Measurements from ENCODE around the gene SLC2A13. TPM values are rescaled to one million over a fixed set of nuclear protein-coding genes. Genes with fewer than 3 reads are reported as not detected.

SLC2A13 gene
- total RNA-seq, 2 experiments from 2014 or later = 2.2 to 2.5 TPM

GRCh38 chr12:40123496-40123895, 17.6 kb upstream of the SLC2A13 start:
- no peak overlapping the region for H3K27ac Mint-ChIP-seq
- ChIA-PET CTCF (interaction anchor here (1.5 kb wide), 1 partner anchor 16 kb away, joined by 6 read pairs; no protein-coding TSS in a partner anchor), POLR2A (no interaction called here)
- H3K36me3 Mint-ChIP-seq (ENCODE audit: low read depth) = no peaks in the 10 kb centered on the region
- no peaks in the 10 kb centered on the region for H3K9me3 Mint-ChIP-seq
- no peak overlapping the region for H3K4me3 Mint-ChIP-seq
- no peak for DNase-seq
- peaks cover 10% of the 10 kb centered on the region for H3K27me3 Mint-ChIP-seq
- no peaks in the 10 kb centered on the region for H3K4me1 Mint-ChIP-seq

DNA sequence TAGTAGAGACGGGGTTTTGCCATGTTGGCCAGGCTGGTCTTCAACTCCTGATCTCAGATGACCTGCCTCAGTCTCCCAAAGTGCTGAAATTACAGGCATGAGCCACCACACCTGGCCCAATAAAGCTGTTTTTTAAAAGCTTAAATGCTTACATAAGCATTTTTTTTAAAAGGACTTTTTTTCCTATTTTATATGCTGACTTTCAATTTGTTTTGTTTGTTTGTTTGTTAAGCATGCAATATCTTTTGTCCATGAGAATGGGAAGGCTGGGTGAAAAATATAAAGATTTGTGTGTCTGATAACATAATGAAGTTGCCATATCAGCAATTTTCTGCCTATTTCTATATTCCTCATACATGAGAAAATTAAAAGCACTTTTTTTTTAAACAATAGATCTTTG, 17.0 kb upstream of the SLC2A13 start:
- ChIA-PET POLR2A (no interaction called here), CTCF (interaction anchor here (1.5 kb wide), 1 partner anchor 15 kb away, joined by 6 read pairs; no protein-coding TSS in a partner anchor)
- Mint-ChIP-seq H3K36me3 (ENCODE audit: low read depth) (no peaks in the 10 kb centered on the region), H3K4me1 (peaks cover 1% of the 10 kb centered on the region), H3K4me3 (no peak overlapping the region), H3K9me3 (no peaks in the 10 kb centered on the region), H3K27ac (no peak overlapping the region), H3K27me3 (peaks cover 9% of the 10 kb centered on the region)
- no peak for DNase-seq

DNA sequence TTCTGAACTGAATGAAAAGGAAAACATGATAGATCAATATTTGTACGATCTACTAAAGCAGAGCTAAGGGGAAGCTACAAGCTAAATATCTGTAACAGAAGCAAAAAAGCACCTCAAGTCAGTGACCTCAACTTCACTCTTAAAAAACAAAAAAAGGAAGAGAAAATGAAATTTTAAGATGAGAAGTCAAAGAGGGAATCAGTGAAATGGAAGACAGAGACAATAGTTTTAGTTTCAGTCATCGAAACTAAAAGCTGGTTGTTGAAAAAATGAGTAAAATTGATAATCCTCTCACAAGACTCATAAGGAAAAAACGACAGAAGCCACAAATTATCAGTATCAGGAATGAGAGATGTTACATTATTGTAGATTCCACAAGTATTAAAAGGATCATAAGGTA, 11.9 kb upstream of the SLC2A13 start:
- POLR2A ChIA-PET = no interaction called here
- no peaks in the 10 kb centered on the region for H3K36me3 Mint-ChIP-seq (ENCODE audit: low read depth)
- no peaks in the 10 kb centered on the region for H3K9me3 Mint-ChIP-seq
- no peak overlapping the region for H3K27ac Mint-ChIP-seq
- DNase-seq = no peak
- H3K4me1 Mint-ChIP-seq = peaks cover 5% of the 10 kb centered on the region
- H3K27me3 Mint-ChIP-seq = peaks cover 9% of the 10 kb centered on the region
- no peak overlapping the region for H3K4me3 Mint-ChIP-seq
- CTCF ChIA-PET = interaction anchor here (1.1 to 1.5 kb wide), 2 partner anchors 10 to 359 kb away, joined by 3 to 5 read pairs; no protein-coding TSS in a partner anchor

GRCh38 chr12:40110586-40110985, 4.7 kb upstream of the SLC2A13 start:
- Mint-ChIP-seq H3K27me3 (peaks cover 5% of the 10 kb centered on the region), H3K4me1 (peaks cover 15% of the 10 kb centered on the region)

DNA sequence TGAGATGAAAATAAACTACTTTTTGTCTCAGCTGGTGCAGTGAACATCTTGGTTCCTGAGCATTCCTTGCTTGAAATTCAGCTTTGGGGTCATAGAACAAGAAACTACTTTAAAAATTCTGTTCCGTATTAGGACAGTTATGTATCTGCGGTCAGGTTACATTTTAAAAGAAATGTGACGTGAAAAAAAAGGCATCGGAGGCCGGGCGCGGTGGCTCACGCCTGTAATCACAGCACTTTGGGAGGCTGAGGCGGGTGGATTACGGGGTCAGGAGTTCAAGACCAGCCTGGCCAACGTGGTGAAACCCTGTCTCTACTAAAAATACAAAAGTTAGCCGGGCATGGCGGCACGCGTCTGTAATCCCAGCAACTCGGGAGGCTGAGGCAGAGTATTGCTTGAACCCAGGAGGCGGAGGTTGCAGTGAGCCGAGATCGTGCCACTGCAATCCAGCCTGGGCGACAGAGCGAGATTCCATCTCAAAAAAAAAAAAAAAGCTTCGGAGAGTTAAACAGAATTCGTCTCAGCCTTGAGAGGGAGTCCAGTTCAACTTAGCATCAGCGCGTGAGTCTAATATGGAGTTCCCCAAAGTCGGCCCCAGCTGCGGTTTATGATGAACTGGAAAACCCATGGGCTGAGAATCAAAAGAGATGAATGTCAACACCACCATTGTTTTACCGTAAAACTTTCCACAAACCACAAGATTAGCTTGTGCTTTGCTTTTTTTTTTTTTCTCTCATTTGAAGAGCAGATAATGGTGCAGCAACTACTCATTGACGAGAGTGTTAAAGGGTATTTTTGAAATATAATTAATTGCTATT, 2.1 kb upstream of the SLC2A13 start:
- Mint-ChIP-seq H3K27me3 (peaks cover 11% of the 10 kb centered on the region), H3K36me3 (ENCODE audit: low read depth) (no peaks in the 10 kb centered on the region), H3K4me3 (peak overlapping the region; percentile 69), H3K9me3 (no peaks in the 10 kb centered on the region), H3K27ac (no peak overlapping the region), H3K4me1 (peaks cover 30% of the 10 kb centered on the region)
- ChIA-PET POLR2A (no interaction called here), CTCF (interaction anchor here (0.6 to 2.0 kb wide), 7 partner anchors 8 to 103 kb away, joined by 3 to 7 read pairs (median 5); no protein-coding TSS in a partner anchor)
- no peak for DNase-seq

More at GRCh38 chr12:40110586-40110985, 4.7 kb upstream of the SLC2A13 start:
- Mint-ChIP-seq H3K36me3 (ENCODE audit: low read depth) (no peaks in the 10 kb centered on the region), H3K27ac (no peak overlapping the region), H3K9me3 (no peaks in the 10 kb centered on the region), H3K4me3 (no peak overlapping the region)
- DNase-seq = no peak
- POLR2A ChIA-PET = no interaction called here
- CTCF ChIA-PET = no interaction called here

GRCh38 chr12:40107098-40107802, 1.4 kb upstream of the SLC2A13 start:
- Mint-ChIP-seq H3K27me3 (peaks cover 11% of the 10 kb centered on the region), H3K36me3 (ENCODE audit: low read depth) (no peaks in the 10 kb centered on the region), H3K9me3 (no peaks in the 10 kb centered on the region), H3K27ac (no peak overlapping the region), H3K4me3 (peak overlapping the region; percentile 69), H3K4me1 (peaks cover 30% of the 10 kb centered on the region)
- CTCF ChIA-PET = interaction anchor here (0.6 to 2.0 kb wide), 6 partner anchors 9 to 102 kb away, joined by 3 to 7 read pairs (median 4); no protein-coding TSS in a partner anchor
- POLR2A ChIA-PET = no interaction called here
- DNase-seq = peak; percentile 88

DNA sequence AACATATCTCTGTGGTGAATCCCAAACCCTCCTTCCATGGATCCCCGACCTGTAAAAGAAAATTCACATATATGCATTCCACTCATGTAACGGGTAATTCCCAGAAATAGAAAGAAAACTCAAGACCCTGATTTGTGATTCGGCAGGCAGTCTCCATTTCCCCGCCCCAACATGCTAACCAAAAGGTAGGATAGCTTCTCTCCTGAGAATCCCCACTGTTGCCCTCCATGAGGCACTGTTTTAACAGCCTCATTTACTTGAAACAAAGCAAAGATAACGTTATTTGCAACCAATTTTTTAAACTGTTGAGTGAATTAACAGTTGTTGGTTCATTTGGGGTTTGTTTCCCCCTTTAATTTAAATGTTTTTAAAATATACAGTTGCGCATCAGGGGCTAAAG, 774 bp upstream of the SLC2A13 start:
- POLR2A ChIA-PET = no interaction called here
- Mint-ChIP-seq H3K4me1 (peaks cover 30% of the 10 kb centered on the region), H3K4me3 (peak overlapping the region; percentile 75), H3K27me3 (peaks cover 11% of the 10 kb centered on the region), H3K27ac (no peak overlapping the region), H3K9me3 (no peaks in the 10 kb centered on the region), H3K36me3 (ENCODE audit: low read depth) (no peaks in the 10 kb centered on the region)
- DNase-seq = no peak
- CTCF ChIA-PET = interaction anchor here (1.4 to 2.0 kb wide), 5 partner anchors 10 to 101 kb away, joined by 3 to 7 read pairs (median 5); no protein-coding TSS in a partner anchor

GRCh38 chr12:40106202-40106533, 287 bp upstream of the SLC2A13 start:
- DNase-seq = no peak
- CTCF ChIA-PET = interaction anchor here (1.7 to 2.0 kb wide), 3 partner anchors 9 to 76 kb away, joined by 4 to 5 read pairs (median 5); no protein-coding TSS in a partner anchor
- H3K4me1 Mint-ChIP-seq = peaks cover 30% of the 10 kb centered on the region
- POLR2A ChIA-PET = no interaction called here
- H3K9me3 Mint-ChIP-seq = no peaks in the 10 kb centered on the region
- H3K27ac Mint-ChIP-seq = no peak overlapping the region
- no peaks in the 10 kb centered on the region for H3K36me3 Mint-ChIP-seq (ENCODE audit: low read depth)
- H3K4me3 Mint-ChIP-seq = peak overlapping the region; percentile 75
- peaks cover 13% of the 10 kb centered on the region for H3K27me3 Mint-ChIP-seq

GRCh38 chr12:40105265-40105514, 691 bp downstream of the SLC2A13 start:
- peaks cover 30% of the 10 kb centered on the region for H3K4me1 Mint-ChIP-seq
- peak overlapping the region; percentile 72 for H3K4me3 Mint-ChIP-seq

DNA sequence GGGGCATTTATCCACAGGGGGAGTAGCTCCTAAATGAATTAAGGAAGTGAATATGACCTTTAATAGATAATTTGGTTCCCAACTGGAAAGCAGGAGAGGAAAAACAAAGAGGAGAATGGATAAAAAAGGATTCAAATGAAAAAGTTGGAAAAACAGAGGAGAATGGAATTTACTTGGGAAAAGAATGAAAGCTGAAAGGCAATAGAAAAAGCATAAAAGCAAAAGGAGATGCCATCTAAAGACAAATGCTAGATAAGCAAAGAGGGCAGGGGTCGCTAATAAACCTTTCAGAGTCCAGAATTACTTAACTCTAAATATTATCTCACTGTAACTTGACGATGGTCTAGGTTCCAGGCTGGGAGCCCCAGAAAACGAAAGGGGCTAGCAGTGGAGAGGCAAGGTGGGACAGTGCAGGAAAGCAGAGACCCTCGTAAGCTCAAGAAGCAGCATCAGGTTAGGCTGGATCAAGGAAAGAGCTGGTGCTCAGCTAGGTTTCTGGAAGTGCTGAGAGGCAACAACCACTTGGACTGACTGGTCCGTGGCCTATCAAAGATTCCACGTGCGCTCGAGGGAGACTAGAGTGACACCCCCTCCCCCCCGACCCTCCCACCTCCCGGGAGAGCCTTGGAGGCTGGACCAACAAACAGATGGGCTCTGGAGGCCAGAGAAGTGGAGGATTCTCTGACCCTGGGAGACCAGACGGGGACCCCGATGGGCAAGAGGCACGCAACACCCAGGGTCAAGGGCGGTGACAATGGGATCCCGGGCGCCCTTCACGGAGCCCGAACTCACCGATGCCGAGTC, 1.2 kb downstream of the SLC2A13 start:
- Mint-ChIP-seq H3K27me3 (peaks cover 11% of the 10 kb centered on the region), H3K4me1 (peaks cover 30% of the 10 kb centered on the region), H3K4me3 (peak overlapping the region; percentile 72), H3K27ac (peak overlapping the region; percentile 62), H3K9me3 (no peaks in the 10 kb centered on the region), H3K36me3 (ENCODE audit: low read depth) (no peaks in the 10 kb centered on the region)
- ChIA-PET POLR2A (no interaction called here), CTCF (interaction anchor here (1.1 to 2.0 kb wide), 3 partner anchors 10 to 94 kb away, joined by 3 to 5 read pairs (median 5); no protein-coding TSS in a partner anchor)
- no peak for DNase-seq

More at GRCh38 chr12:40105265-40105514, 691 bp downstream of the SLC2A13 start:
- H3K27ac Mint-ChIP-seq = no peak overlapping the region
- no peak for DNase-seq
- CTCF ChIA-PET = interaction anchor here (1.2 to 2.0 kb wide), 2 partner anchors 10 to 11 kb away, joined by 3 to 5 read pairs; no protein-coding TSS in a partner anchor
- H3K9me3 Mint-ChIP-seq = no peaks in the 10 kb centered on the region
- POLR2A ChIA-PET = no interaction called here
- H3K36me3 Mint-ChIP-seq (ENCODE audit: low read depth) = no peaks in the 10 kb centered on the region
- H3K27me3 Mint-ChIP-seq = peaks cover 11% of the 10 kb centered on the region

DNA sequence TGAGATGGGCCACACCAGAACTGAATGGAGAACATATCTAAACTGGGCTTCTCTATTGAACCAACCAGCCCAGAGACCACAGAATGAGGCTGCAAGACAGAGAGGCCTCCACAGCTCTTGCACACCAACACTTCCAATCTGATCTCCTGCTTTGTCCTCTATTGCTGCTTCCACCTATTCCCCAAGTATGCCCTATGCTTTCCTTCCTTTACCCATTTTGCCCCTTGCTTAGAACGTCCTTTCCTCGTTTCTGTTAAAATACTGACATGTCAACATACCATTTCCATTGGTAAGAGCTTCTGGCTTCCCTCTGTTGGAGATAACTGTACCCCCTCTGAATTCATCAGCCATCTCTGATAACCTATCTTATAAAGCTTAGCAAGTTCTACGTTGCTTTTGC, 2.8 kb downstream of the SLC2A13 start:
- H3K36me3 Mint-ChIP-seq (ENCODE audit: low read depth) = no peaks in the 10 kb centered on the region
- H3K27me3 Mint-ChIP-seq = peaks cover 11% of the 10 kb centered on the region
- no peak overlapping the region for H3K27ac Mint-ChIP-seq
- H3K4me3 Mint-ChIP-seq = no peak overlapping the region
- no peaks in the 10 kb centered on the region for H3K9me3 Mint-ChIP-seq
- H3K4me1 Mint-ChIP-seq = peaks cover 30% of the 10 kb centered on the region
- ChIA-PET CTCF (interaction anchor here (1.1 to 1.4 kb wide), 2 partner anchors 35 to 92 kb away, joined by 3 to 5 read pairs; no protein-coding TSS in a partner anchor), POLR2A (no interaction called here)
- DNase-seq = no peak

DNA sequence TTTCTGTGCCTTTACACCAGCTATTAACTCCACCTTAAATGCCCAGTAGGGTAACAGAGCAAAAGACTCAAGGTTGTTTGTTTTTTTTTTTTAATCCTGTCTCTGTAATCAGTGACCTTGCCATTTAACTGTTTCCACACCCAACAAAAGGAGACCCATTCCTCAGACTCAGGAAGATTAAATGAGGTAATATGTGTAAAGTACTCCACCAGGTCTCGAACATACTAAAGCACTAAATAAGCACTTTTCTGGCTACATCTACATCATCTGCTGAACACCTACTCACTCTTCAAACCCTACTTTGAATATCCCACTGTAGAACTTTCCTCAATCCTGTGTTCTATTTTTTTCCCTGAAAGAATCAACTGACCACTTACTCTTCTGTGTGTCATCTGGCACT, 4.1 kb downstream of the SLC2A13 start:
- no peaks in the 10 kb centered on the region for H3K9me3 Mint-ChIP-seq
- no peaks in the 10 kb centered on the region for H3K36me3 Mint-ChIP-seq (ENCODE audit: low read depth)
- H3K27me3 Mint-ChIP-seq = peaks cover 11% of the 10 kb centered on the region
- CTCF ChIA-PET = no interaction called here
- no peak overlapping the region for H3K27ac Mint-ChIP-seq
- no peak overlapping the region for H3K4me3 Mint-ChIP-seq
- peaks cover 21% of the 10 kb centered on the region for H3K4me1 Mint-ChIP-seq
- POLR2A ChIA-PET = no interaction called here
- no peak for DNase-seq

Measured in activated CD4-positive, alpha-beta T cell treated with anti-CD3 and anti-CD28 coated beads, Interleukin-2, amount 10 ng/mL, durations not matched to agents 7 days and 5 days (primary cell).